Measurements from ENCODE around the gene RPL41.

- TF ChIP-seq CTCF (IDR thresholded peaks at IDR 0.05): no peak
- no peak for TF ChIP-seq POLR2A (IDR thresholded peaks at IDR 0.05)
Measured at GRCh38 chr12:56160894-56161689, 44.7 kb downstream of the RPL41 start.

All from heart left ventricle (tissue), 13 donors.